ENCODE measurements around the gene SPIRE2.

SPIRE2 gene

DNA sequence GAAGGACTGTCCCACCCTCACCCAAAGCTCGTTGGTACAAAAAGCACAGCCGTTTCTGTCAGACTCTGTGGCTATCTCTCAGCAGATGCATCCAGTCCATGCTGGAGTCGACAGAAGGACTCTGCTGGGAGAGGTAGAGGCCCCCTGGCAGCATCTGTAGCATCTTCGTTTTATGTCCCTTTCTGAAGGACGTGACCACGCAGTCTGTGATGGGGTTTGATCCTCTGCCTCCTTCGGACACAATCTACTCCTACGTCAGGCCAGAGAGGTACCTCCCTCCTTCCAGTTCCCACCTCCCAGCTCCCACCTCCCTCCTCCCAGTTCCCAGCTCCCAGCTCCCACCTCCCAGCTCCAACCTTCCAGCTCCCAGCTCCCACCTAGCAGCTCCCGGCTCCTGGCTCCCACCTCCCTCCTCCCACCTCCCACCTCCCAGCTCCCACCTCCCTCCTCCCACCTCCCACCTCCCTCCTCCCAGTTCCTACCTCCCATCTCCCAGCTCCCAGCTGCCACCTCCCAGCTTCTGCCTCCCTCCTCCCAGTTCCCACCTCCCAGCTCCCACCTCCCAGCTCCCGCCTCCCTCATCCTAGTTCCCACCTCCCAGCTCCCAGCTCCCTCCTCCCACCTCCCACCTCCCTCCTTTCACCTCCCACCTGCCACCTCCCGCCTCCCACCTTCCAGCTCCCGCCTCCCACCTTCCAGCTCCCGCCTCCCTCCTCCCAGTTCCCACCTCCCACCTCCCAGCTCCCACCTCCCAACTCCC, 79.0 kb downstream of the SPIRE2 start:
- H3K27me3 ChIP-seq (ENCODE audit: insufficient read depth, low read length), result no peaks in the 10 kb centered on the region
- no peak overlapping the region for H3K4me3 ChIP-seq (ENCODE audit: low read depth, low read length)
- H3K4me2 ChIP-seq (ENCODE audit: low read length), result no peak overlapping the region
- H3K9me3 ChIP-seq (ENCODE audit: insufficient read depth, low read depth, low read length), result peaks cover 13% of the 10 kb centered on the region
- H3K27ac ChIP-seq (ENCODE audit: low read depth, low read length), result no peak overlapping the region
- no peak overlapping the region for H2AFZ ChIP-seq (ENCODE audit: insufficient read depth, low read length, poor library complexity)
- peaks cover 82 to 87% of the 10 kb centered on the region in 2 experiments for H3K36me3 ChIP-seq (ENCODE audit: control insufficient read depth in 1 of 2, insufficient read depth in 2 of 2, low read length in 2 of 2)
- DNase-seq, result no peak
- H3K9ac ChIP-seq (ENCODE audit: low read length), result no peak overlapping the region
- H3K4me1 ChIP-seq (ENCODE audit: control insufficient read depth in 1 of 2, insufficient read depth in 2 of 2, low read length in 2 of 2), result peaks cover 7% of the 10 kb centered on the region in 2 experiments
- no peak overlapping the region for H3K23ac ChIP-seq (ENCODE audit: low read length)
- no peak overlapping the region for H2BK12ac ChIP-seq (ENCODE audit: low read length)
- no peak overlapping the region for H3K18ac ChIP-seq (ENCODE audit: low read length)
- no CpG with 5 or more reads among the region's 13 CpGs for WGBS (ENCODE audit: extremely low coverage, insufficient coverage, insufficient read length)
- no peak overlapping the region for H2AK5ac ChIP-seq (ENCODE audit: low read length)
- no peak overlapping the region for H3K14ac ChIP-seq (ENCODE audit: low read length)
- H2BK5ac ChIP-seq (ENCODE audit: low read depth, low read length, poor library complexity), result no peak overlapping the region
- H2BK120ac ChIP-seq (ENCODE audit: insufficient read depth, low read length, poor library complexity), result no peak overlapping the region
- H3K4ac ChIP-seq (ENCODE audit: low read depth, low read length), result no peak overlapping the region
- H4K12ac ChIP-seq (ENCODE audit: low read depth, low read length), result no peak overlapping the region
- no peak overlapping the region for H4K8ac ChIP-seq (ENCODE audit: low read depth, low read length)
- no peaks in the 10 kb centered on the region for H3K79me2 ChIP-seq (ENCODE audit: control insufficient read depth, insufficient read depth, low read length, poor library complexity)
- H3K79me1 ChIP-seq (ENCODE audit: low read length), result peaks cover 12% of the 10 kb centered on the region
- H4K91ac ChIP-seq (ENCODE audit: low read depth, low read length), result no peak overlapping the region

DNA sequence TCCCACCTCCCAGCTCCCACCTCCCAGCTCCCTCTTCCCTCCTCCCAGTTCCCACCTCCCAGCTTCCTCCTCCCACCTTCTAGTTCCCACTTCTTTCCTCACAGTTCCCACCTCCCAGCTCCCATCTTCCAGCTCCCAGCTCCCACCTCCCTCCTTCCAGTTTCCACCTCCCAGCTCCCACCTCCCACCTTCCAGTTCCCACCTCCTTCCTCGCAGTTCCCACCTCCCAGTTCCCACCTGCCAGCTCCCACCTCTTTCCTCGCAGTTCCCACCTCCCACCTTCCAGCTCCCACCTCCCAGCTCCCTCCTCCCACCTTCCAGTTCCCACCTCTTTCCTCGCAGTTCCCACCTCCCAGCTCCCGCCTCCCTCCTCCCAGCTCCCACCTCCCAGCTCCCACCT, 80.0 kb downstream of the SPIRE2 start:
- Histone ChIP-seq H4K12ac (ENCODE audit: low read depth, low read length) (no peak overlapping the region), H2BK5ac (ENCODE audit: low read depth, low read length, poor library complexity) (no peak overlapping the region), H3K27me3 (ENCODE audit: insufficient read depth, low read length) (no peaks in the 10 kb centered on the region), H4K91ac (ENCODE audit: low read depth, low read length) (no peak overlapping the region), H3K9ac (ENCODE audit: low read length) (no peak overlapping the region), H3K36me3 (ENCODE audit: control insufficient read depth in 1 of 2, insufficient read depth in 2 of 2, low read length in 2 of 2) (peaks cover 85 to 89% of the 10 kb centered on the region in 2 experiments), H3K4me3 (ENCODE audit: low read depth, low read length) (no peak overlapping the region), H3K23ac (ENCODE audit: low read length) (no peak overlapping the region), H2BK12ac (ENCODE audit: low read length) (no peak overlapping the region), H2AFZ (ENCODE audit: insufficient read depth, low read length, poor library complexity) (no peak overlapping the region), H3K4ac (ENCODE audit: low read depth, low read length) (no peak overlapping the region), H3K4me2 (ENCODE audit: low read length) (no peak overlapping the region), H2AK5ac (ENCODE audit: low read length) (no peak overlapping the region), H3K27ac (ENCODE audit: low read depth, low read length) (no peak overlapping the region), H3K79me2 (ENCODE audit: control insufficient read depth, insufficient read depth, low read length, poor library complexity) (no peaks in the 10 kb centered on the region), H3K4me1 (ENCODE audit: control insufficient read depth in 1 of 2, insufficient read depth in 2 of 2, low read length in 2 of 2) (peaks cover 4 to 7% of the 10 kb centered on the region in 2 experiments), H3K18ac (ENCODE audit: low read length) (no peak overlapping the region), H4K8ac (ENCODE audit: low read depth, low read length) (no peak overlapping the region), H2BK120ac (ENCODE audit: insufficient read depth, low read length, poor library complexity) (no peak overlapping the region), H3K79me1 (ENCODE audit: low read length) (peaks cover 12% of the 10 kb centered on the region), H3K9me3 (ENCODE audit: insufficient read depth, low read depth, low read length) (peaks cover 14% of the 10 kb centered on the region), H3K14ac (ENCODE audit: low read length) (no peak overlapping the region)
- no CpG with 5 or more reads among the region's 4 CpGs for whole genome bisulfite sequencing (ENCODE audit: extremely low coverage, insufficient coverage, insufficient read length)
- DNase-seq, result no peak

DNA sequence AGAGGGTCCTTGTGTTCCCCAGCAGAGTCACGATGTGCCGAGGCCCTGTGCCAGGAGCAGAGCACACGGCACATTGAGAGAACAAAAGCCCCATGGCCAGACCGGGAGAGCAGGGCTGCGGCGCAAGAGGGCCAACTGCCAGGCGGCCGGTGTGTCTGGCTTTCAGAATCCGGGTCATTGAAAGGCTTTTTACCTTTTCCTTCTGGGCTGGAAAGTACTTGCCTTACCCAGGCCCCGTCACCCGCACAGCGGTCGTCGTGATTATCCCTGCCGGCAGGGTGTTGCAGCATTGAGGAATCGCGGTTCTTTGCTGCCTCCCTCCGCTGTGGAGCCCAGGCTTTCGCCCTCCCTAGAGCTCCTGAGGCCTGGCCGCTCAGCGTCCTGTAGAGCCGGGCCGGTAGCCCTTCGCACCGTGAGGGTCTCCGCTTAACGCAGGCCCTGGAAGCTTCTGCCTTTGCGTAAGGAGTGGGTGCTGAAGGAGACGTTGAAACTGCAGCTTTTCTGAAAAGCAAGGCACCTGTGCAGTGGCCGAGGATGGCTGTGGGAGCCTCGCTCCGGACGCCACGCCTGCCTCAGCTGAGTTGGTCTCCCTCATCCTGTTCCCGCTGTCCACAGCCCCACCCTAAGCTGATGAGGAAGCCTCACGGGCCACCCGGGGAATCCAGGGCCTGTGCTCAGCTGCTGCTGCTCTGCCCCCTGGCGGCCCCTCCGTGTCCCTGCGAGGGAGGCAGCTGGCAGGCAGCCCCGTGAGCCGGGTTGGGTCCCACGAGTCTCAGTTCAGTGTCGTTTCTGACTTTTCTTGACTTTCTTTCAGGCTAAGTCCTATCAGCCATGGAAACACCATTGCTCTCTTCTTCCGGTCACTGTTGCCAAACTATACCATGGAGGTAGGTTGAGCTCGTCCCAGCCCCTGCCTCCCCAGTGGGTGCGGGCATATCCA, 81.8 kb downstream of the SPIRE2 start:
- H2AK5ac ChIP-seq (ENCODE audit: low read length), result no peak overlapping the region
- H3K36me3 ChIP-seq (ENCODE audit: control insufficient read depth in 1 of 2, insufficient read depth in 2 of 2, low read length in 2 of 2), result peaks cover 71 to 79% of the 10 kb centered on the region in 2 experiments
- no peak overlapping the region for H2BK120ac ChIP-seq (ENCODE audit: insufficient read depth, low read length, poor library complexity)
- H3K27me3 ChIP-seq (ENCODE audit: insufficient read depth, low read length), result no peaks in the 10 kb centered on the region
- no peak overlapping the region for H3K9ac ChIP-seq (ENCODE audit: low read length)
- no peak overlapping the region for H3K4me3 ChIP-seq (ENCODE audit: low read depth, low read length)
- no peak overlapping the region for H2BK12ac ChIP-seq (ENCODE audit: low read length)
- peaks cover 19% of the 10 kb centered on the region for H3K9me3 ChIP-seq (ENCODE audit: insufficient read depth, low read depth, low read length)
- no peak overlapping the region for H3K27ac ChIP-seq (ENCODE audit: low read depth, low read length)
- H3K4me2 ChIP-seq (ENCODE audit: low read length), result no peak overlapping the region
- peak overlapping the region; percentile 23 for H4K12ac ChIP-seq (ENCODE audit: low read depth, low read length)
- H3K18ac ChIP-seq (ENCODE audit: low read length), result no peak overlapping the region
- no peak overlapping the region for H4K91ac ChIP-seq (ENCODE audit: low read depth, low read length)
- no peak overlapping the region for H3K14ac ChIP-seq (ENCODE audit: low read length)
- no peak overlapping the region for H3K23ac ChIP-seq (ENCODE audit: low read length)
- H2AFZ ChIP-seq (ENCODE audit: insufficient read depth, low read length, poor library complexity), result no peak overlapping the region
- H3K79me2 ChIP-seq (ENCODE audit: control insufficient read depth, insufficient read depth, low read length, poor library complexity), result no peaks in the 10 kb centered on the region
- no peak overlapping the region for H4K8ac ChIP-seq (ENCODE audit: low read depth, low read length)
- H3K79me1 ChIP-seq (ENCODE audit: low read length), result peaks cover 4% of the 10 kb centered on the region
- H3K4me1 ChIP-seq (ENCODE audit: control insufficient read depth in 1 of 2, insufficient read depth in 2 of 2, low read length in 2 of 2), result no peaks in the 10 kb centered on the region
- H3K4ac ChIP-seq (ENCODE audit: low read depth, low read length), result no peak overlapping the region
- no CpG with 5 or more reads among the region's 47 CpGs for WGBS (ENCODE audit: extremely low coverage, insufficient coverage, insufficient read length)
- no peak overlapping the region for H2BK5ac ChIP-seq (ENCODE audit: low read depth, low read length, poor library complexity)
- DNase-seq, result peak; percentile 65 to 85

DNA sequence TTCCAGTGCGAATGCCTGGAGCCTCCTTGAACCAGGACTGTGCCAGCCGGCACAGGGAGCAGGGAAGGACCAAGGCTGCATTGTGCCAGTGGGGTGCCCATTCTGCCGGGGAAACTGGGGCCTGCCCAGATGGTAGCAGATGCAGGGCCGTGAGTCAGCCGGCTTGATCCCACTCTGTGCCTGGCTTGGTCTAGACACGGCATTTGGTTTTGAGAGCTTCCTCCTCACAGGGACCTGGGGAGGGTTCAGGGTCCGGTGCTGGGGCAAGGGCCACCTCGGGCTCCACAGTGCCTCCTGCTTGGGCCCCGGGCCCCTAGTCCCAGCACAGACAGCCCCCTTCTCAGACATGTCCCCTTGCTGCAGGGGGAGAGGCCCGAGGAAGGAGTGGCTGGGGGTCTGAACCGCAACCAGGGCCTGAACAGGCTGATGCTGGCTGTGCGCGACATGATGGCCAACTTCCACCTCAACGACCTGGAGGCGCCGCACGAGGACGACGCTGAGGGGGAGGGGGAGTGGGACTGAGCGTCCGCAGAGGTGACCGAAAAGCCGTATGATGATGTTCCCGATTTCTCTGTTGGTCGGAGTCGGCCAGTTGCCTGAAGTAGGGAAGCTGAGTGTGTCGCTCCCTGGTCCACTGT, 82.6 kb downstream of the SPIRE2 start:
- Histone ChIP-seq H3K9me3 (ENCODE audit: insufficient read depth, low read depth, low read length) (peaks cover 19% of the 10 kb centered on the region), H3K36me3 (ENCODE audit: control insufficient read depth in 1 of 2, insufficient read depth in 2 of 2, low read length in 2 of 2) (peaks cover 64 to 71% of the 10 kb centered on the region in 2 experiments), H3K9ac (ENCODE audit: low read length) (no peak overlapping the region), H3K4me3 (ENCODE audit: low read depth, low read length) (no peak overlapping the region), H3K27me3 (ENCODE audit: insufficient read depth, low read length) (no peaks in the 10 kb centered on the region), H2BK120ac (ENCODE audit: insufficient read depth, low read length, poor library complexity) (no peak overlapping the region), H3K23ac (ENCODE audit: low read length) (no peak overlapping the region), H3K4ac (ENCODE audit: low read depth, low read length) (no peak overlapping the region), H4K12ac (ENCODE audit: low read depth, low read length) (no peak overlapping the region), H2BK12ac (ENCODE audit: low read length) (no peak overlapping the region), H3K18ac (ENCODE audit: low read length) (no peak overlapping the region), H3K14ac (ENCODE audit: low read length) (no peak overlapping the region), H3K4me1 (ENCODE audit: control insufficient read depth in 1 of 2, insufficient read depth in 2 of 2, low read length in 2 of 2) (no peaks in the 10 kb centered on the region), H4K8ac (ENCODE audit: low read depth, low read length) (no peak overlapping the region), H2BK5ac (ENCODE audit: low read depth, low read length, poor library complexity) (no peak overlapping the region), H3K27ac (ENCODE audit: low read depth, low read length) (no peak overlapping the region), H3K4me2 (ENCODE audit: low read length) (no peak overlapping the region), H2AK5ac (ENCODE audit: low read length) (no peak overlapping the region), H2AFZ (ENCODE audit: insufficient read depth, low read length, poor library complexity) (no peak overlapping the region), H4K91ac (ENCODE audit: low read depth, low read length) (no peak overlapping the region), H3K79me1 (ENCODE audit: low read length) (no peaks in the 10 kb centered on the region), H3K79me2 (ENCODE audit: control insufficient read depth, insufficient read depth, low read length, poor library complexity) (no peaks in the 10 kb centered on the region)
- DNase-seq, result no peak
- WGBS (ENCODE audit: extremely low coverage, insufficient coverage, insufficient read length), result no CpG with 5 or more reads among the region's 27 CpGs
